8988T (cell line): ENCODE measurements around the gene DNAJC27.

ENCODE experiments used
- DNase-seq: peaks from one replicate; pipeline ENCODE4 v3.0.0; 2011

DNAJC27 gene

DNA sequence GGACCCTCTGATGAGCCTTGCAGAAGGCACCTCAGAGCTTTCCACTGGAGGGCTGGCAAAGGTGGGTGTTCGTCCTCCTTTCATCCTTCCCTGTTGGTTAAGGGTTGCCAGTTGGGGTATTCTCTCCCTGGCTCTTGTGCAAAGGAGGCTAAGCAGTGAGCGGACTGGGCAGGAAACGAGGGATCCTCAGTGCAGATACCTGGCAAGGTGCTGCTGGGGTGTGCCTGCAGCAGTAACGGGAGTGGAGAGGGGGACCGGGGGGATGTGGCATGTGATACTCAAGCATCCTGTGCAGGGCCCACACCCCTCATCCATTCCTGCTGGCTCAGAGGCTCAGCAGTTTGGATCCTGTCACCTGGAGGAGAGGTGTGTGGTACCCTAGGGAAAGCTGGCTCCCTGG, 47.5 kb downstream of the DNAJC27 start:
- DNase-seq: no peak

DNA sequence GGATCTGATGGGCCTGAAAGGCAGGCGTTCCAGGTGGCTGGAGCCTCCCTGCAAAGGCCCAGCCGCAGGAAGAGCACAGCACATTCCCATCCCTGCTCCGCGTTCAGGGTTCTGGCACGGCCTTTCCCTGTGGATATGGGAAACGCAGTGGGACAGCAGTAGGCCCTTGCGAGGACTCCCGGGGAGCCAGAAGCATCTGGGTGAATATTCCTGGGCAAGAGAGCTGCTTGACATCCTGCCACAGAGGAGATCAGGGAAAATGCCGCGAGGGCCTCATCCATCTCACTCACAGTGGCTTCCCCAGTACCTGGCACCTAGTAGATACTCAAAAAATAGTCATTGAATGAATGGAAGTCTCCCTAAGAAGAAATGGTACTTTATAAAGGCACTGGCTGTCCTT, 48.6 kb downstream of the DNAJC27 start:
- no peak for DNase-seq

DNA sequence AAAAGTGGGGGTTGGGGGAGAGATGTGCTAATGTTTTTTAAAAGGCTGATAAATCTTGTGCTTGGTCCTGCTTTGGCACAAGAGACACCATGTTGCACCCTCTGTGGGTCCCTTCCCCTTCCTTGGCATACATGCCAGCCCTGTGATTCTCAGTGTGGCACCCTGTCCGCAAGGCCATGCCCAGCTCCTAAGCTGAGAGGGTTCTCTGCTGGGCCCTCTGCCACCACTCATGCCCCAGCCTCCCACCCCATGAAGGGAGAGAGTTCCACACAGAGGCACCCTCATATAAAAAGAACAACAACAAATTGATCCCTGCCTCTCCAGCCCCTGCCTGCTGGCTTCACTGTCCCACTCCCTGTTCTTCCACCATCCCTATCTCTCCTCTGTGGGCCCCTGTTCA, 49.2 kb downstream of the DNAJC27 start:
- DNase-seq: no peak

DNA sequence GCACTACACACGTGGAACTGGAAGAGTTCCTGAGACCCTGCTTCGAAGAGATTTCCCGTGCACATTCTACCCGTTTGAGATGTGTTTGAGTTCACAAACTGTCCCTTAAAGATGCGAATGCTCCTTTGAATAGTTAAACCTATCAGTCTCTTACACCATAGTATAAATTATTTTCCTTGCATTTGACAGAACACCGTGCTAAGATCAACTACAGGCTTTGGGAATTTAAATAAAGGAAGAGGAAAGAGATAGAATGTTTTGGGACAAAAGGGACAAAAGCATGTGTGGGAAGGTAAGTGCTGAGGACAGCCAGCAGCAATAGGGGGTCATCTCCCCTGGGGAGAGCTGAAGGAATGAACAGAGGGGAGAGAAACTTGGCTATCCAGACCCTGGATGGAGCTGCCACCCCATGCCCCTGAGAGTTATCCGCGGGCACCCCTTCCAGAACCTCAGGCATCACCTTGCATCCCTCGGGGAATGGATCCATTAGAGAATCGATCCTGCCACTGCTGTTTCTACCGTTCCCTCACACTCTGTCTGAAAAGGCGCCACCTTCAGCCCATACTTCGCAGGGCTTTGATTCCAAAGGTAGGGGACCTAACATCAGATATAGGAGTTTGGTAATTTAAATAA, 50.8 kb downstream of the DNAJC27 start:
- peak; percentile 59 for DNase-seq

DNA sequence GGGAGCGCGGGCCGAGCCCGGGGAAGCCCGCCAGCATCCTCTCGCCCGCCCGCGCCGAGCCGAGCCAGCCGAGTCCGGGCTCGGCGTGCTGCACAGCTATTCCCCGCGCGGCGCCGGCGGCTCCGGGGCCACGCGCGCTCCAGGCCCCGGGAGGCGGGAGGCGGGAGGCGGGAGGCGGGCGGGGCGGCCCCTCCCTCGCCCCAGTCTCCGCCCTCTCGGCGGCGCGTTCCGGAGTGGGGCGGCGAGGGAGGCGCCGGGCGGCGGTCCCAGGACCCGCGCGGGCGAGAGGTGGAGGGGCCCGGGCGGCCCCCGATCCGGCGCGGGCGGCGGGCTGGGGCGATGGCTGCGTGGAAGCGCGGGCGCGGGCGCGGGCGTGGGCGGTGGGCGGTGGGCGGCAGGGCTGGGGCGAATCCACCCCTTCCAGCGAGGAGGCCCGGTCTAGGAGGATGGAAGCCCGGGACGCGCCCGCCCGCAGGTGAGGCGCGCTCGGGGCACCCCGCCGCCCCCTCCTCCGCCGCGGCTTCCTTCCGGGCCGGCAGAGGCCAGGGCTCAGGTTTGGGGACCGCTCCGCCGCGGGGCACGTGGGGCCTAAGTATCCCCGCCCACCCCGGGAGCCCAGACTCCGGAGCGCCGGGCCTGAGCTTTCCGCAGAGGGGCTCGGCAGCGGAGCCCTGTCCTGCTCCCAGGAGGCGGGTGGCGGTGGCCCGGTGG, 51.5 kb downstream of the DNAJC27 start, which contains the start of gene ADCY3:
Gene ADCY3, minus strand, starts transcription at position 140 of the 711 bp plus-strand sequence. CDS start 1,250 bp downstream, outside the sequence.
- DNase-seq: peak; percentile 82

DNA sequence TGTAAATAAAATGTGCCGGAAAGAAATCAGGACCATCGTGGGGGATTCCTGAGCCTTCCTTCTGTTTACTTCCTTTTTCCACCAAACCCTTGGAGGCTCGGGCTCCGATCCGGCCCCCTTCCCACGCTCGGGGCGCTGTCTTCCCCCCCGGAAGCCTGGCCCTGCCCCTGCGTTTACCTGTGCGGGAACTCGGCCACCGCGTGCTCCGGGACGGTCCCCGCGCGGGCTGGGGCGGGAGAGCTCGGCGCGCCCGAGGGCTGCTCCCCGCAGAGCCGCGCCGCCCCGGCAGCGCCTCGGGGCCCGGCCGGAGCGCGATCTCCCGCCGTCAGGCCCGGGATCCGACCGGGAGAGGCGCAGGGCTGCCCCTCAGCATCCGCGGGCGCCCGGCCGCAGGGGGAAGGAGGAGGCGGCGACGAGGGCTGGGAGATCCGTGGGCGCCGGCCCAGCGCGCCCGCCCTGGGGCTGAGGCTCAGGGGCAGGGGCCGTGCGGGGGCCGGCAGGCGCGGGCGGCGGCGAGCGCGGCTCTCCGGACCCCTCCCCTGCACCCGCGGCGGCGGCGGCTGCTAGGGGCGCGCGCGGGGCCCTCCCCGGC, 52.2 kb downstream of the DNAJC27 start:
- DNase-seq: peak; percentile 68

DNA sequence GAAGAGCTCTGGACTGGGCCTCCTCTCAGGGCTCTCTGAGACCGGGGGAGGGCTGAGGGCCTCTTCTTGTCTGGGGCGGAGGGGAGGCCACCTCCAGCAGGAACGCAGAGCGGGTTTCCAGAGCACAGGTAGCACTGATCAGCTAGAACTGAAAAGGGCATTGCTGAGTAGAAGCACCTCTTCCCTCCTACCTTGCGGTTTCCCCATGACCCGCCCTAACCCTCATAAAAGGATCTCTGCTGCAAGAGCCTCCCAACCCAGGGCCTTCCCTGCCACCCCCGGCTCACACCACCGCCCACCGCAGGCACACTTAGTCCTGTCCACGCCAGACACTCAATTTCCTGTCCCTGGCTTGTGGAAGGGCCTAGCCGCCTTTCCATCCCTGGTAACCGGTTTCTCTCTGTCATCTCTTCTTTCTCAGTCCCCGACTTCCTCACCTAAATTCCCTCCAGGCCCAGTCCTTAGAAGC, 52.7 kb downstream of the DNAJC27 start:
- no peak for DNase-seq

DNA sequence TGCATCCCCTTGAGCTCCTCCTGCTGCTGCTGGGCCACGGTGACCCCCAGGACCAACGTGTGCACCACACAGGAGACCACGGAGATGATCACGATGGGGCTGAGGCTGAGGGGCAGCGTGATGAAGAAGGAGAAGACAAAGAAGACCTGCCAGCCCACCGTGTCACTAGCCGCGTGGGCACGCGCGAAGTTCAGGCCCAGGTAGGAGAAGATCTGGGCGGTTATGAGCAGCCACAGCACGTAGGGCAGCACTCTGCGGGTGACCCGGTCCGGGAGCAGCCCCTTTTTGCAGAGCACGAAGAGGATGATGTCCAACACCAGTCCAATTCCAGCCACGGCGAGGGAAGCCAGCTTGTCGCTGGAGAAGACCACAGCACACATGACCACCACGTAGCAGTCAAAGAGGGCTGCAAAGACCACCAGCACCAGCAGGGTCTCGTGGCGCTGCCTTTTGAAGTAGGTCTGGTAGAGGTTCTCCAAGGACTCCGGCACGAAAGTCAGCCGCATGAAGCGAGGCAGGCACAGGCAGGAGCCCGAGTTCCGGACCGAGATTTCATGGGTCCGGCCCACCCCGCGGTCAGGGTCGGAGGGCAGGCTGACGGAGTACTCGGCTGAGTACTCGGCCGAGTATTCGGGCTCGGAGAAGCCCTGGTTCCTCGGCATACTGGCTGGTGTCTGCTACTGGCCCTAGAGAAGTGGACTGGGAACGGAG, 53.3 kb downstream of the DNAJC27 start:
- no peak for DNase-seq

DNA sequence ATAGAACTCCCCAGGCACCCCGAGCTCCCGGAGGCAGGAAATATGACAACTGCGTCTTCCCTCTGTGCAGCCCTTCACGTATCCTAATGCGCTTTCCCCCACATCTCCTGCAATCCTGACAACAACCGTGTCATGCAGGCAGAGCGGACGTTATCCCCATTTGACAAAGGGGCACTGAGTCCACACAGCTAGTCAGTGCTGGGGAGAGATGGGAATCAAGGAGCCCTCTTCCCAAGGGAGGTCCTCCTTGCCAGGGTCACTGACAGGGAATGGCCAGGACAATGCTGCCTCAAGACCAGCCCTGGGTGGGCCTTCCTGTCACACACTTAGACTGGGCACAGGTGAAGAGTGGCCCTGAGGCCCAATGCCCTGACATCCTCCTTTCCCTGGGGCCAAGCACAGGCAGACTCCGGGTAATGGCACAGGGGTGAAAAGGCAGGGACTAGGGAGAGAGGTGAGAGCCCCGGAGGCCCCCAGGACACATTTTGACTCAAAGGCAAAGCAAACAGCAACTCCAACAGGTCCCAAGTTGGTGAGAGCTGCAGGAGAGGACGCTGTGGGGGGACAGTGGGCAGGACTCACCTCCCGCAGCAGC, 53.9 kb downstream of the DNAJC27 start:
- DNase-seq: no peak

DNA sequence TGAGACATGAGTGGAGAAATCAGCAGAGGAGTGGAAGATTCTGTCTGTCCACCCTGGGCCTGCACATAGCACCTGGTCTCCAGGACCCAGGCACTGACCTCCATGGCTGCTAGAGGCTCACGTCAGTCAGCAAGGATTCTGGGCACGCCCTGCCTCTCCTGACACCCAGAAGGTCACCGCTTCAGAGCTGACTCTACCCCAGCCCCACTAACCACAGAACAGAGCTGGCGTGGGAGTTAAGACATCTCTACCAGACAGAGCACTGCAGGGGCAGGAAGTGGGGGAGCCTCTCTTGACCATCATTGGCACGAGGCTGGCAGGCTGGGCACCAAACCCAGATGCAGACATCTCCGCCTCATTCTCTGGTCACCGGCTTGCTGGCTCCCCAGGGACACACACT, 54.7 kb downstream of the DNAJC27 start:
- no peak for DNase-seq

DNA sequence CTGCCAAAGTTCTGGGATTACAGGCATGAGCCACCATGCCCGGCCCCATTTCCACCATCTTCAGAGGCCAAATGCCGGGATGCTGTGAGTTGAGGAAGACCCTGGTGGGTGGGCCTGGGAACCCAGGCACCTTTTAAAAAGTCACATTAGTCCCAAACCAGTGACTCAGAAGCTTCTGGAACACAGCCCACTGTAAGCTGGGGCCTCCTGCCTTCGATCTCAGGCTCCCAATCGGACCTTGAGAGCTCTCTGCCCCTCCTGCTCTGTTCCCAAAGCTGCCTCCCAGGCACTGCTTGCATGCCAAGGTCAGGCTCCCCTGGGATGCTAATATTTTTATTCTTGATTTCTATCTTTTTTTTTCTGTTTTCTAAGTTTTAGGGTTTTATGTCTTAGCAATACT, 56.0 kb downstream of the DNAJC27 start:
- DNase-seq: no peak

DNA sequence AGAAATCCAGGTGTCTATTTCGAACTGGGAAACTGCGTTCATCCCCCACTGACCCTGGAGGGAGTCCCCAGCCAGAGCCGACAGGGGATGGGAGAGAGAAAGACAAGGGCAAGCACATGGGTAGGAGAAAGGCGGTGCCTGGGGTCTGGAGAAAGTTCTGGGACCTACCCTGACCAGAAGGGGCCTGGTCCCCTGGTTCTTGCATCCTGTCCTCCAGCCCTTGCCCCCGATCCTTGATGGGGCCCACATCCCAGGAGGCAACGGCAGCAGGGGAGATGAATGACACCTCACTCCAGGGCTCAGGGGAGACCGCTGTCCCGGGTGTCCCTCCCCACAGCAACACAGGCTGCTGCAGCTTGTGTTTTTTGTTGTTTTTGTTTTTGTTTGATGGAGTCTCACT, 56.6 kb downstream of the DNAJC27 start:
- no peak for DNase-seq

DNA sequence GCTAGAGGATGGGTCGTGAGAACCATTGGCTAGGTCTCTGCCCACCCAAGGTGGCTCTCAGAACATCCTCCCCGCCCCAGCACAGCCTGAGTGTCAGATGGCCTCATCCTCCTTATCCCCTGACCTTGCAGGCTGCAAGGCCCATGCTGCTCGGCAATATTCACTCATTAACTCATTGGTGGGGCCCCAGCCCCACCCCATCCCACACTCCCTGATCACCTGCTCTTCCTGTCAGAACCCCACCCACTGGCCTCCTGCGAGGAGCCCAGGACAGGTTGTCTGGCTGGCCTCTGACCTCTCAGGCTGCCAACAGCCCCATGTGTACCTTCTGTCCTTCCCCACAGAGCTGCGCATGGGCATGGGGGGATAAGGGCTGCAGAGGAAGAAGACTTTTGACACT, 57.0 kb downstream of the DNAJC27 start:
- DNase-seq: no peak

DNA sequence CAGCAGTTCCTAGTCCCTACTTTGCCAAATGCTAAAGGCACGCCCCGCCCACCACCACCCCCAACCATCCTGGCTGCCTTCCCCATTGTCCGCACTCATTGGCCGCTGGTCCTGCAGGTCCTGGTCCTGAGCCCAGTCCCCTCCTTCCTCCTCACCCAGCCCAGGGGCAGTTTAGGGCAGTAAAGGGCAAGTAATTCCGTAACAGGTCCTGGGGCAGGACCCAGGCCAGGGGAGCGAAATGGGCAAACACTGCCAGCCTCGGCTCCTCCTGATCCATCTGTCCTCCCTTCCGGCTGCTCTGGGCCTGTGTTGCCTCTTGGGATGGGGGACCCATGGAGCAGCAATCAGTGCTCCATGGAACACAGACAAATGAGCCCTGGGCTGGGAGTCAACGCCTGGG, 57.8 kb downstream of the DNAJC27 start:
- no peak for DNase-seq

DNA sequence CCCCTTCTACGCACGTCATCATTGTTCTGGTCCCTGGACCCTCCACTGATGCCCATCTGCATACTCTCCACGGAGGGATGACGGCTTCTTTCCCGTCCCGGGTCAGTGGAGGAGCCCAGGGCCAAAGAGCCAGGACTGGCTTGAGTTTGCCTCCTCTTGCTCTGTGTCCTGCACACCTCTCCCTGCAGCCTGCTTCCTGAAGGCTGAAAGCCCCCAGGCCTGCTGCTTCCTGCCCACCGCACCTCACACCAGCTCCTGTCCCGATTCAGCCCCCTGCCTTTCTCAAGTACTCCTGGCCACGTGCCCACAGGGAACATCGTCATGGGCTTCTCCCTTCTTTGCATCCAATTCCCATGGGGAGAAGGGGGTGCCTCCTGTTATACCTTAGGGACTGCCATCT, 58.8 kb downstream of the DNAJC27 start:
- DNase-seq: no peak

DNA sequence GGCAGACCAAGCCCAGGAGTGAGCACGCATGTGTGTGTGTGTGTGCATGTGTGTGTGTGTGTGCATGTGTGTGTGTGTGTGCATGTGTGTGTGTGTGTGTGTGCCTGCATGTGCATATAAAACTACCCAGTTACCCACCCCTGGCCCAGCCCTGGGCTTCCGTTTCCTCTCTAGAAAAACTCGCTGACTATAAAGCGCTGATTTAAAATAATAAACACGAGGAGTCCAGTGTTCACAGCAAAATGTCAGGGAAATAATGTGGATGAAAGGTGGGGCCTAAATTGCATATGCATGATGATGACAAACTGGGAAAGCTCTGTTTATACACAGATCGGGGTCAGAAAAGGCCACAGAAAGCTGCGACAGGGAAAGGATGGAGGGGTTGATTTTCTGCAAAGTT, 59.2 kb downstream of the DNAJC27 start:
- no peak for DNase-seq

DNA sequence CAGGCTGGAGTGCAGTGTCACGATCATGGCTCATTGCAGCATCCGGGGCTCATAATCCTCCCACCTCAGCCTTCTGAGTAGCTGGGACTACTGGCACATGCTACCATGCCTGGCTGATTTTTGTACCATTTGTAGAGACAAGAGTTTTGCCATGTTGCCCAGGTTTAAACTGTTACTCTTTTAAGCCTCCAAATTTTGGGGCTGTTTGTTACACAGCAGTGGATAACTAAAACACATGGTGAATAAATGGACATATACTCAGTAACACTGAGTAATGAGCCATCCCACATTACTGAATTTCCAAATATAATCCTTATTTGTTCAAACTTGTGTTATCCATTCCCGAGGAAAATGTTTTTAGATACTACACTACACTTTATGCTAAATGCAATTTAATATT, 61.5 kb downstream of the DNAJC27 start:
- DNase-seq: no peak

DNA sequence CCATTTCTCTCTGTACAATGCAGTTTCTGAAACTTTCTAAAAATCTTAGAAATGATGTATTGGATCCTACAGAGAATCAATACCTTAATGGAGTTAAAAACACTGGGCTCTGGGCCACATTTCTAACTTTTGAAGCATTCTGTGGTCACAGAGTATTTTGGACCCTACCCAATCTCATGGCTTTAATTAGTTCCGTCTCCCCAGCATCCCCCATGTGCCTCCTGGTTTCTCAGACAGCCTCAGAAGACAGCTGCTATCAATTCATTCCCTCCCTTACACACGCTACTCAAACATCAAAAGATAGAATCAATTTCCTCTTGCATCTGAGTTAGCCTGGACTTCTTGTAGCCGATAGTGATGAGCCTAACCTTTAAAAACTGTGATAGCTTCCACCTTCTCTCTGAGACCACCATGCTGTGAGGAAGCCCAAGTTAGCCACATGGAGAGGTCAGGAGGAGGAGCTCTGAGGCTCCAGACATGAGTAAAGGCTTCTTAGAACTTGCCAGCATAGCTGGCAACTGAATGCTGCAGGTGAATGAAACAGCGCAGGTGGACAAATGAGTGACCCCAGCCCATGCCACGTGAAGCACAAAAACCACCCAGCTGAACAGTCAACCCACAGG, 62.1 kb downstream of the DNAJC27 start:
- DNase-seq: no peak

DNA sequence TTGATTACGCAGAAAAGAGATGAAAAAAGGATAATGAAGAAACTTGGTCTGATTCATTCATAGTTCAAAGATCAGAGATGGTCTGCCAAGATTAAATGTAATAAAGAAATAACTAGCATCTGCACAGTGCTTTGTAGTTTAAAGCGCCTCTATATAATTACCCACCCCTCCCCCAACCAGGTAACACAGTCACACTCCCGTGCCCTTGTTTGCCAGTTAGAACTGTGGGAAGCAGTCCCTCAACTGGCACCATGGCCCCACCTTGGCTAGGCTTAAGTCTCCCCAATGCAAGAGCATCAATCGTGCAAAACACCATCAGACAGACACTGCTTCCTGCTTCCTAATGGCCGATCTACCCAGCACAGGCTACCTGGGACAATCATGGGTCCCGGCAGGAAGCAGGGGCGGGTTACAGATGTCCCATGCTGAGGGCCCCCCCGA, 63.3 kb downstream of the DNAJC27 start:
- no peak for DNase-seq

DNA sequence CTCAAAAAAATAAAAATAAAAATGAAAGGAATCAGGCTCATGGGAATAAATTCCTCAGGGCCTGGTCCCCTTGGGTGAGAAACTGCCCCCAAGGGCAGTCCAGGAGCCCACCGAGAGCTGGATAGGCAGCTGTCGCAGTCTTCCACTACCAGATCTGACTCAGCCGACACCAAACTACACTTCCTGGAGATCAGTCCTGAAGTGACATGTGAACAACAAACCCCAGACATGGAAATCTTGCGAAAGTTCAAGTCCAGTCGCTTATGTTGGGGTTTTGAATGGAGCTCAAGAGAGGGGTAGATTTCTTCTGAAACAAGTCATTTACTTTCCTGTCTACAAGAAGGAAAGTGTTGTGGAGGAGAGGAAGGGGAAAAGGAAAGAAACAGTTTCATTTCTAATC, 64.6 kb downstream of the DNAJC27 start:
- no peak for DNase-seq

DNA sequence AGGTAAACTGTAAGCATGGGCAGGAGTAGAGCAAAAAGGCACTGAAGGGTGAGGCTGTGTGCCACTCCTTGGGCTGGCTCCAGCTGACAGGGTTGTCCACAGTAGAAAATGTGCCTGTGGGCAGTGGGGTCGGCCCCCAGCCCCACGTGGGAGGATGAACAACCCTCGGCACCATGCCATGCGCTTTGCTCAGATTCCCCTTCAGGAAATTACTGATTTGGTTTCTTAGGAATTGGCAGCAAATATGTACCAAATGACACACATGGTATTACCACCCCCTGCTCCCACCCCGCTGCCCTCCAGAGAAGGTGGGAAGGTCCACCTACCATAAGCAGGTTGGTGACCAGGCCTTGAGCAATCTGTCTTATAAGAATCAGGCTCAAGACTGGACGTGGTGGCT, 65.3 kb downstream of the DNAJC27 start:
- DNase-seq: no peak
